Stimulated activated memory B cell treated with anti-CD40 and anti-IgM and Interleukin-4, amounts not matched to agents 10 μg/mL and 1 μg/mL and 100 μg/mL, for 72 hours (primary cell): ENCODE data around the gene ANO2.
"Not testable (repeated sequence)": the region's sequence is repeated elsewhere in the genome, so short reads cannot be mapped to it uniquely, and the experiment has no call there.

Source experiments
- ATAC-seq: fragments of 150-1000 bp; cut with Tn5 transposase; 2 replicates; pipeline ENCODE4 v1.10.0; 2021
- H3K27ac Mint-ChIP-seq: one replicate; pipeline ENCODE4 v1.8.0; 2022; ENCODE audit warnings: mild to moderate bottlenecking, mixed read lengths
- H3K27me3 Mint-ChIP-seq: one replicate; pipeline ENCODE4 v1.8.0; 2022; ENCODE audit warnings: mixed read lengths
- H3K36me3 Mint-ChIP-seq: one replicate; pipeline ENCODE4 v1.8.0; 2022; ENCODE audit warnings: mixed read lengths
- H3K4me1 Mint-ChIP-seq: one replicate; pipeline ENCODE4 v1.8.0; 2022; ENCODE audit warnings: mixed read lengths
- H3K4me3 Mint-ChIP-seq: one replicate; pipeline ENCODE4 v1.8.0; 2022; ENCODE audit warnings: mild to moderate bottlenecking, moderate library complexity, mixed read lengths
- H3K9me3 Mint-ChIP-seq: one replicate; pipeline ENCODE4 v1.8.0; 2022; ENCODE audit warnings: mixed read lengths

Gene ANO2

DNA sequence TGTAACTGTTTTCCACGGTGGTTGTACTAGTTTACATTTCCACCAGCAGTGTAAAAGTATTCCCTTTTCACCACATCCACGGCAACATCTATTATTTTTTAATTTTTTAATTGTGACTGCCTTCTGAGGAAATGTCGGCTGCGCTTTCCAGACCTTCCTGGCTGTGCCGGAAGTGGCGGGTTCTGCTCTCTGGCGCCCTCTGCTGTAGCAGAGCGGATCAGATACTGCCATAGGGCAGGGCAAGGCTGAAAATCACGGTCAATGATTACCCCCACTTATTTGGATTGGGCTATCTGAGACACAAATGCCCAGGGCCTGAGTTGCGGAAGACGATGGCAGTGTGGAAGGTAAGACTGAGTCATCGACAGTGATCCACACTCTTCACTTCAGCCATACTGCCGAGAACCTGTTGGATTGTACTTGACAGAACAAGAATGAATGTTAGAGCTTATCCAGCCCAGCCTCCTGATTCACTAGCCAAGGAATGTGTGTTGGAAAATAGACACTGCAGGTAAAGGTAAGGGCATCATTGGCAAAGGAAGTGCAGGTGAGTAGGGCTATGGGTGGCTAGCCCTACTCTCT lies 388.9 kb downstream of the ANO2 start:
- ATAC-seq = no peak
- Mint-ChIP-seq H3K9me3 (peaks cover 5% of the 10 kb centered on the region), H3K4me1 (no peaks in the 10 kb centered on the region), H3K27ac (no peak overlapping the region), H3K36me3 (no peaks in the 10 kb centered on the region), H3K4me3 (no peak overlapping the region), H3K27me3 (peaks cover 8% of the 10 kb centered on the region)

DNA sequence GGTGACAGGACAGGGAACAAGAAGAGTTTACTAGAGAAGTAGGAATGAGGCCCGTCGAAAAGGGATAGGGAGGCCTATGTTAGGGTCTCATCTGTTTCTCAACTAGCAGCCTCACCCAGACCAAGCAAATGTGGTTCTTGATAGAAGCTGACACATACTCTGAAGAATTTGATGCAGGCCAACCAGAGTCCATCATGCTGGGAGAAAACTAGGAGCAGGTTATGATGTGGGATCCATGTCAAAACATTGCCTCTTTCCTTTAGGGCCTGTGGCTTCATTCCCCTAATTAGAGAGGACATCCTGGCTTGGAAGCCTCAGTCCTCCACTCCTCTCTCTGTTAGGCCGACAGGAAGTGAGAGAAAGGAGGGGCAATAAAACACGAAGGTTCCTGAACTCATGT lies 390.3 kb downstream of the ANO2 start:
- H3K36me3 Mint-ChIP-seq = no peaks in the 10 kb centered on the region
- H3K4me1 Mint-ChIP-seq = no peaks in the 10 kb centered on the region
- H3K4me3 Mint-ChIP-seq = no peak overlapping the region
- ATAC-seq = no peak
- peaks cover 8% of the 10 kb centered on the region for H3K27me3 Mint-ChIP-seq
- H3K9me3 Mint-ChIP-seq = peaks cover 5% of the 10 kb centered on the region
- no peak overlapping the region for H3K27ac Mint-ChIP-seq

DNA sequence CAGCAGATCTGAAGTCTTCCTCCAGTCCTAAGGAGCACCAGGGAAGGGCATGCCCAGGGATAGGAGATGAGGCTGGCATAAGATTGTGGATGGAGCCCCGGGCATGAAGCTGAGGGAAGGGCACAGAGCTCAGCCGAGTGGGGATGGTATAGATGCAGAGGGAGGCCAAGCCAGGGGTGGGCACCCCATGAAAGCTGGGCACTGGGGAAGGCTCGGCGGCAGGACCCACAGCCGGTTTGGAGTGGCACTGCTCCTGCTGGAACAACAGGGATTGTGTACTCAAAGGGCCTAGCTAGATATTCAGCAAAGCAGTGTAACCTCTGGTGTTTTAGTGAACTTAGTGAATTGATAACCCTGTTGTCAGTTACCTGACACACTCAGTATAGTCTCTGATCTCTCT lies 396.0 kb downstream of the ANO2 start:
- Mint-ChIP-seq H3K9me3 (peaks cover 11% of the 10 kb centered on the region), H3K4me1 (no peaks in the 10 kb centered on the region), H3K36me3 (no peaks in the 10 kb centered on the region), H3K27me3 (peaks cover 17% of the 10 kb centered on the region), H3K27ac (no peak overlapping the region), H3K4me3 (no peak overlapping the region)
- no peak for ATAC-seq

DNA sequence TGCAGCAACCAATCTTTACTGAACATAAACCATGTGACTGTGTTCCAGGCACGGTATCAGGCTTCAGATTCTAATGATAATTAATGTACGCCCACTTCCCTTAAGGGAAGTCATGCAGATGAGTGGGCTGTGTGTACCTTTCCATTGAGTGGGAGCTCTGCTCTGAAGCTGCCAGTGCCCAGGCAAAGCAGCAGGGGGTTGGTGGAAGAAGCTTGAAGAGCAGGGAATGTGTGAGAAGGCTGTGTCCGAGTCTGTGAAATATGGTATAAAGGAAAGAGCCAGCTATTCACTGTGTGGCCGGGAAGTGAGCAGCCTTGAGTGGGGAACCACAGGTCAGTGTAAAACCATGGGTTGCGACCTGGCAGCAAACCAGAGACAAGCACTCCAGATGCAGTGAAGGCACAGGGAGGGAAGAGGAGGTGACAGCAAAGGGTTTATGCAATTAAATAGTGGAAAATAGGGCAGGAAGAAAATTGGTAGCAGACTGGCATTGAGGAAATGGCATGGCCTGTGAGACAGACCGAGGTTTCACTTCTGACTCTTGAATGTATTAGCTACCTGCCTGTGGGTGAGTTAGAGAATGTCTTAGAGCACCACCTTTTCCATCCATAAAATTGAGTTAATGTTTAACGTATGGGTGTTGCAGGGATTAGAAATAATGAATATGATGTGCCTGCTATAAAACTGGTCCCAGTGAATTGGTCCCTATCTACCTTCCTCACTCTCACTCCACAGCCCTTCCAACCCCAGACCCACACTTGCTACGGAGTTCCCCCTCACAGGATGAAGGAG lies 396.7 kb downstream of the ANO2 start:
- no peak overlapping the region for H3K27ac Mint-ChIP-seq
- peaks cover 11% of the 10 kb centered on the region for H3K9me3 Mint-ChIP-seq
- H3K4me3 Mint-ChIP-seq = no peak overlapping the region
- H3K36me3 Mint-ChIP-seq = no peaks in the 10 kb centered on the region
- H3K4me1 Mint-ChIP-seq = no peaks in the 10 kb centered on the region
- H3K27me3 Mint-ChIP-seq = peaks cover 23% of the 10 kb centered on the region
- ATAC-seq = no peak

GRCh38 chr12:5546616-5547015 lies 398.4 kb downstream of the ANO2 start:
- ATAC-seq = no peak
- Mint-ChIP-seq H3K27me3 (peaks cover 34% of the 10 kb centered on the region), H3K27ac (no peak overlapping the region), H3K4me3 (no peak overlapping the region), H3K36me3 (no peaks in the 10 kb centered on the region), H3K4me1 (no peaks in the 10 kb centered on the region), H3K9me3 (peaks cover 16% of the 10 kb centered on the region)

DNA sequence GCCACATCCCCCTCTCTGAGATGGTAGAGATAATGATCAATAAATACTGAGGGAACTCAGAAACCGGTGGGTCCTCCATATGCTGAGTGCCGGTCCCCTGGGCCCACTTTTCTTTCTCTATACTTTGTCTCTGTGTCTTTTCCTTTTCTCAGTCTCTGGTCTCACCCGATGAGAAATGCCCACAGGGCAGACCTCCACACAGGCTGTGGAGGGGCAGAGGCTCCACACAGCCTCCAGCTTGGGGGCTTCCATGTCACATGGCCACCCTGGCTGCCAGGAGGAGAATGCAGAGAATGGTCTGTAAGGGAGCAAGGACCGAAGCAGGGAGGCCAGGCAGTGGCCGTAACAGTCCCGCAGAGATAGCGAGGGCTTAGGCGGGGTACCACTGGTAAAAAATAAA lies 407.3 kb downstream of the ANO2 start:
- Mint-ChIP-seq H3K27me3 (peaks cover 36% of the 10 kb centered on the region), H3K9me3 (peaks cover 14% of the 10 kb centered on the region), H3K4me1 (no peaks in the 10 kb centered on the region), H3K36me3 (no peaks in the 10 kb centered on the region), H3K27ac (no peak overlapping the region), H3K4me3 (no peak overlapping the region)
- ATAC-seq = no peak

DNA sequence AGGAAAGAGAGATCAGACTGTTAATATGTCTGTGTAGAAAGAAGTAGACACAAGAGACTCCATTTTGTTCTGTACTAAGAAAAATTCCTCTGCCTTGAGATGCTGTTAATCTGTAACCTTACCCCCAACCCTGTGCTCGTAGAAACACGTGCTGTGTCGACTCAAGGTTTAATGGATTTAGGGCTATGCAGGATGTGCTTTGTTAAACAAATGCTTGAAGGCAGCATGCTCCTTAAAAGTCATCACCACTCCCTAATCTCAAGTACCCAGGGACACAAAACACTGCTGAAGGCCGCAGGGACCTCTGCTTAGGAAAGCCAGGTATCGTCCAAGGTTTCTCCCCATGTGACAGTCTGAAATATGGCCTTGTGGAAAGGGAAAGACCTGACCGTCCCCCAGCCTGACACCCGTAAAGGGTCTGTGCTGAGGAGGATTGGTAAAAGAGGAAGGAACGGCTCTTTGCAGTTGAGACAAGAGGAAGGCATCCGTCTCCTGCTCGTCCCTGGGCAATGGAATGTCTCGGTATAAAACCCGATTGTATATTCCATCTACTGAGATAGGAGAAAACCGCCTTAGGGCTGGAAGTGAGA lies 407.9 kb downstream of the ANO2 start:
- H3K27ac Mint-ChIP-seq, ATAC-seq, H3K4me1 Mint-ChIP-seq, H3K4me3 Mint-ChIP-seq, H3K36me3 Mint-ChIP-seq: not testable (repeated sequence)
- Mint-ChIP-seq H3K27me3 (peaks cover 32% of the 10 kb centered on the region), H3K9me3 (peaks cover 14% of the 10 kb centered on the region)

GRCh38 chr12:5535541-5535940 lies 409.5 kb downstream of the ANO2 start:
- Mint-ChIP-seq H3K36me3 (no peaks in the 10 kb centered on the region), H3K27ac (no peak overlapping the region), H3K9me3 (peaks cover 6% of the 10 kb centered on the region), H3K4me3 (no peak overlapping the region), H3K4me1 (no peaks in the 10 kb centered on the region), H3K27me3 (peaks cover 48% of the 10 kb centered on the region)
- ATAC-seq = no peak

DNA sequence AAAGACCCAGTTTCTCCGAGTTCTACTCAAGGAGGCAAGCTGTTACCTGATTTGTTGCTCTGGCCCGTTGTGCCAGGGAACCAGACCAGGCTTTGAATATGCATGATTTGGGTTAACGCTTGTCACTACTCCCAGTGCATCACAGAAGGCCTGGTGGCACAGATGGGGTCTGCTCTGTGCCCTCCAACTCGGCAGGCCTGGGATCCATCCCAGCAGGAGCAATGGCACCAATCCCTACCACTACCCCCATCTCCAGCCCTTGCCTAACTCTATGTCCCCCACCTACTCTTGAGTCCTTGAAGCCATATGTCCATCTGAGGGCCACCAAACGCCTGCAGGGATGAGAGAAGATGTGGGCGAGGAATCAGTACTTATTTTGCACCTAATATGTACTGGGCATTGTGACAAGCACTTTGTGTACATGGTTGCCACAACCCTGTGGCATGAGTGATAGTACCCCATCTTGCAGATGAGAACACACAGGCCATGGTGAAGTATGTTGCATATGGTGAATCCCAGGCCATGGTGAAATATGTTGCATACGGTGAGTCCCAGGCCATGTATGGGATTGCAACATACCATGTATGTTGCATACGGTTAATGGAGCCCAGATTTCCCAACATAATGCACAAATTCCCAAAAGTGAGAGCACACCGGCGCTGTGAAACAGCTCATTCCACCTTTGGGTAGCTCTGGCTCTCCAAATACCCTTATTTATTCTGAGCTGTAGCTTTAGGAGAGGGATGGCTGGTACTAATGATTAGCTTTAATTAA lies 410.4 kb downstream of the ANO2 start:
- Mint-ChIP-seq H3K27ac (no peak overlapping the region), H3K4me1 (no peaks in the 10 kb centered on the region), H3K4me3 (no peak overlapping the region), H3K36me3 (no peaks in the 10 kb centered on the region), H3K9me3 (peaks cover 6% of the 10 kb centered on the region), H3K27me3 (peaks cover 51% of the 10 kb centered on the region)
- ATAC-seq = no peak

- no peaks in the 10 kb centered on the region for H3K4me1 Mint-ChIP-seq
- peaks cover 40% of the 10 kb centered on the region for H3K27me3 Mint-ChIP-seq
- no peak for ATAC-seq
- no peak overlapping the region for H3K4me3 Mint-ChIP-seq
- no peaks in the 10 kb centered on the region for H3K36me3 Mint-ChIP-seq
- H3K27ac Mint-ChIP-seq = no peak overlapping the region
- H3K9me3 Mint-ChIP-seq = peaks cover 6% of the 10 kb centered on the region
Observed at GRCh38 chr12:5533368-5533767, 411.7 kb downstream of the ANO2 start.

DNA sequence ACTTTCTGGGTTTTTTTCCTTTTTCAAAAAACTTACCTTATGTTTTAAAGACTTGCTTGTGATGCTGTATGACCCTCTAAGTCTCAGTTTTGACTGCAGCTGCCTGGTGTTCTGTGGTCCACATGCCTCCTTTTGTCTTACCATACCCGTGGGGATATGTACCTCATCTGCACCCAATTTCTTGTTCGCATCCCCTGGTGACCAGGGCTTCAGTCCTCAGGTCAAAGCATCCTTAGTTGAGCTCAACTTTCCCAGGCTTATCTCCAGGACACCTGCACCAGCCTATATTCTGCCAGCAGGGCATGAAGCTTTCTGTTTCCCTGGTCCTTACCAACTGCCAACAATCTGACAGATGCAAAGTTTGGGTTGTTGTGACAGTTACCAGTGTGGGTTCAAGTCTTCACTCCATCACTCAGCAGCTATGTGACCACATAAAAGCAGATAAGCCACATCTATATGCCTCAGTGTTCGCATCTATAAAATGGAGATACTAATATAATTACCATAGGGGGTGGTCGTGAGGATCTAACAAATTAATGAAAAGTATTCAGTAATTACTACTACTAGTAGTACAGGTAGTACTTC lies 419.2 kb downstream of the ANO2 start:
- H3K9me3 Mint-ChIP-seq = peaks cover 3% of the 10 kb centered on the region
- H3K27ac Mint-ChIP-seq = no peak overlapping the region
- no peak overlapping the region for H3K4me3 Mint-ChIP-seq

DNA sequence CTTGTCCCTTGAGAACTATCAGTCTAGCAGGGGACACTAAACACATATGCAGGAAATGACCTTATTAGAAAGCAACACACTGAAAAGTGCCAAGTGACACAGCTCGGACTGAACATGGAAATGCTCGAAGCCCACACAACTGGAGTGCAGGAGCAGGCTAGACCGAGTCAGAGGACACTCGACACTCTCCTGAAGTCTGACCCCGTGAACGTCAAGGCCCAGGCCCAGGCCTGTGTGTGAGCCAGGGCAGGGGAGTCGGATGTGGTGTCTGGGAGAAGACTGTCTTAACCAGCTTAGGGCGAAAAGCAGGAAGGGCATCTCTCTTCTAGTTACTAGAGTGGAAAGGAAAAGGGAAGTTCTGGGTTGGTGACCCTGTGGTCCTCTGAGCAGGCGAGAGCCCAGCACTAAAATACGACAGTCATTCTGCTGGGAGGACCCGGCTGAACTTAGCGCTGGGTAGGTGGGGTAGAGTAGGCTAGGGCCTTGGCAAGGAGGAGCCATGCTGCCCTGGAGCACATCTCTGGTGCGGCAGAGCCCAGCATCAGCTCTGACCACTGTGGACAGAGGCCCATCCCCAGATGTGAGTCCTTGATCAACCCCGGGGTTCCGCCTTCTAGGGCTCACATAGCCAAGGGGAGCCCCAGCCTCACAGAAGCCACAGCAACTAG lies 420.2 kb downstream of the ANO2 start:
- Mint-ChIP-seq H3K9me3 (peaks cover 3% of the 10 kb centered on the region), H3K4me3 (no peak overlapping the region), H3K27me3 (peaks cover 22% of the 10 kb centered on the region), H3K36me3 (no peaks in the 10 kb centered on the region), H3K27ac (no peak overlapping the region), H3K4me1 (no peaks in the 10 kb centered on the region)
- ATAC-seq = peak; percentile 22

More for the DNA sequence above, 419.2 kb downstream of the ANO2 start:
- H3K27me3 Mint-ChIP-seq = peaks cover 20% of the 10 kb centered on the region
- H3K4me1 Mint-ChIP-seq = no peaks in the 10 kb centered on the region
- ATAC-seq = no peak
- H3K36me3 Mint-ChIP-seq = no peaks in the 10 kb centered on the region

- Mint-ChIP-seq H3K27ac (no peak overlapping the region), H3K9me3 (no peaks in the 10 kb centered on the region), H3K4me3 (no peak overlapping the region), H3K4me1 (no peaks in the 10 kb centered on the region), H3K27me3 (peaks cover 29% of the 10 kb centered on the region), H3K36me3 (no peaks in the 10 kb centered on the region)
- ATAC-seq = no peak
Observed at GRCh38 chr12:5524116-5524768, 420.8 kb downstream of the ANO2 start.

GRCh38 chr12:5523396-5524115 lies 421.5 kb downstream of the ANO2 start:
- no peak for ATAC-seq
- peaks cover 29% of the 10 kb centered on the region for H3K27me3 Mint-ChIP-seq
- no peak overlapping the region for H3K4me3 Mint-ChIP-seq
- no peaks in the 10 kb centered on the region for H3K36me3 Mint-ChIP-seq
- H3K9me3 Mint-ChIP-seq = no peaks in the 10 kb centered on the region
- no peak overlapping the region for H3K27ac Mint-ChIP-seq
- H3K4me1 Mint-ChIP-seq = no peaks in the 10 kb centered on the region
